ENCODE data around the gene ZNF597.

ZNF597 gene

GRCh38 chr16:3400779-3401688 is 42.3 kb downstream of the ZNF597 start, which contains the start of the genes ZNF174 and ZSCAN32:
Gene ZNF174, plus strand, starts transcription at chr16:3401215. Its CDS starts 790 bp downstream, at chr16:3402005.
Gene ZSCAN32, minus strand, starts transcription at chr16:3401004. Its CDS starts 3,447 bp downstream, at chr16:3397557.
- Histone ChIP-seq H3K36me3 (peaks cover 32% of the 10 kb centered on the region), H3K27ac (peak within 1 kb of the TSS; percentile 85), H3K27me3 (no peaks in the 10 kb centered on the region), H3K4me3 (ENCODE audit: low read depth in 1 of 2, low read length in 1 of 2) (peak within 1 kb of the TSS; percentile 83), H3K4me1 (ENCODE audit: control insufficient read depth in 1 of 2, insufficient read depth in 1 of 2, low read depth in 1 of 2, low read length in 1 of 2) (peaks cover 17 to 22% of the 10 kb centered on the region in 2 experiments), H3K9me3 (peaks cover 9% of the 10 kb centered on the region)
- TF ChIP-seq, protein P1, sequence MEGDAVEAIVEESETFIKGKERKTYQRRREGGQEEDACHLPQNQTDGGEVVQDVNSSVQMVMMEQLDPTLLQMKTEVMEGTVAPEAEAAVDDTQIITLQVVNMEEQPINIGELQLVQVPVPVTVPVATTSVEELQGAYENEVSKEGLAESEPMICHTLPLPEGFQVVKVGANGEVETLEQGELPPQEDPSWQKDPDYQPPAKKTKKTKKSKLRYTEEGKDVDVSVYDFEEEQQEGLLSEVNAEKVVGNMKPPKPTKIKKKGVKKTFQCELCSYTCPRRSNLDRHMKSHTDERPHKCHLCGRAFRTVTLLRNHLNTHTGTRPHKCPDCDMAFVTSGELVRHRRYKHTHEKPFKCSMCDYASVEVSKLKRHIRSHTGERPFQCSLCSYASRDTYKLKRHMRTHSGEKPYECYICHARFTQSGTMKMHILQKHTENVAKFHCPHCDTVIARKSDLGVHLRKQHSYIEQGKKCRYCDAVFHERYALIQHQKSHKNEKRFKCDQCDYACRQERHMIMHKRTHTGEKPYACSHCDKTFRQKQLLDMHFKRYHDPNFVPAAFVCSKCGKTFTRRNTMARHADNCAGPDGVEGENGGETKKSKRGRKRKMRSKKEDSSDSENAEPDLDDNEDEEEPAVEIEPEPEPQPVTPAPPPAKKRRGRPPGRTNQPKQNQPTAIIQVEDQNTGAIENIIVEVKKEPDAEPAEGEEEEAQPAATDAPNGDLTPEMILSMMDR (IDR thresholded peaks at IDR 0.05): peak; percentile 48

DNA sequence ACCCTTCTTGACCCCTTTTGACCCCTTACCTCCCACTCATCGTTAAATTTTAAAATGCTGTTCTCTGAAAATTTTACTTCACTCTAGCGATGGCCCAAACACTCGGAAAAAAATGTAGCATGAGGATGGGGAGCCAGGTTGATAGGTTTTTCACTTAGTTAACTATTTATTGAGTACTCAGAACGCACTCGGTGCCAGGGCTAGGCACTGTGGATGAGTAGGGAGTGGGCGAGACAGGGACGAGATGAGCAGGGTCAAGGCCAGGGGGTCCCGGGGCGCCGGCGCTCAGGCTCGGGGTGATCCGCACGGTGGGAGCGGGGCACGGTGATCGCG is 42.9 kb downstream of the ZNF597 start:
- H3K36me3 ChIP-seq: peaks cover 30% of the 10 kb centered on the region
- peak overlapping the region; percentile 83 for H3K4me3 ChIP-seq (ENCODE audit: low read depth in 1 of 2, low read length in 1 of 2)
- peaks cover 4% of the 10 kb centered on the region for H3K9me3 ChIP-seq
- H3K27ac ChIP-seq: peak overlapping the region; percentile 85
- no peaks in the 10 kb centered on the region for H3K27me3 ChIP-seq
- TF ChIP-seq, protein P1 (IDR thresholded peaks at IDR 0.05): no peak
- H3K4me1 ChIP-seq (ENCODE audit: control insufficient read depth in 1 of 2, insufficient read depth in 1 of 2, low read depth in 1 of 2, low read length in 1 of 2): peaks cover 17 to 22% of the 10 kb centered on the region in 2 experiments

DNA sequence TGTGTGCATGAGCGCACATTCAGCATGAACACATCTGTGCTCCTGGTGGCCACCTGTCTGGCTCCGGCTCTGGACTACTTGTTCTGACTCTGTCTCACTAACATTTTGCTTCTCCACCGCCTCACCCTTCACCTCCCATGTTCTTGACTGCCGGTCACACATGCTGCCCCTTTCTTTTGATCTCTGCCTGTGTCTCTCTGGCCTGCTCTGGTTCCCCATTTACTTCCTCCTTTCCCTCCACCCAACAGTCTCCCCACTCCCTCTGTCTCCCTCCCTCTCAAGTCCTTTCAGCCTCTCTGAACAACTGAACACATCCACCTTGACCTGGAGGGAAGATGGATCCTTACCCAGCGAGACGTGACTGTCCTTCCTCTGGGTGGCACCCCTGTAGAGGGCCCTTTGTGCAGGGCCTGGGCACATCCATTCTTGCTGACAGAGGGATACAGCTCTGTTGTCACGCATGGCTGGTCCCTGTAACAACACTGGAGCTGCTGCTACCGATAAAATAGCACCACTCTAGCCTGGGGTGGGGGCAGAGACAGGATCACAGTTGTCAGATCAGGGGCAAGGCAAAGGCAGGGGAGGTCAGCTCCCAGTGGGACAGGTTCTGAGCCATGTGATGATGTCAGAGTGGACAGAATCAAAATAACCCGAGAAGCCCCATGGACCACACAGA is 53.5 kb downstream of the ZNF597 start:
- Histone ChIP-seq H3K27me3 (no peaks in the 10 kb centered on the region), H3K4me3 (ENCODE audit: low read depth in 1 of 2, low read length in 1 of 2) (no peak overlapping the region), H3K4me1 (ENCODE audit: control insufficient read depth in 1 of 2, insufficient read depth in 1 of 2, low read depth in 1 of 2, low read length in 1 of 2) (no peaks in the 10 kb centered on the region), H3K9me3 (peaks cover 7% of the 10 kb centered on the region), H3K36me3 (peaks cover 55% of the 10 kb centered on the region), H3K27ac (no peak overlapping the region)
- TF ChIP-seq, protein P1 (IDR thresholded peaks at IDR 0.05): no peak

DNA sequence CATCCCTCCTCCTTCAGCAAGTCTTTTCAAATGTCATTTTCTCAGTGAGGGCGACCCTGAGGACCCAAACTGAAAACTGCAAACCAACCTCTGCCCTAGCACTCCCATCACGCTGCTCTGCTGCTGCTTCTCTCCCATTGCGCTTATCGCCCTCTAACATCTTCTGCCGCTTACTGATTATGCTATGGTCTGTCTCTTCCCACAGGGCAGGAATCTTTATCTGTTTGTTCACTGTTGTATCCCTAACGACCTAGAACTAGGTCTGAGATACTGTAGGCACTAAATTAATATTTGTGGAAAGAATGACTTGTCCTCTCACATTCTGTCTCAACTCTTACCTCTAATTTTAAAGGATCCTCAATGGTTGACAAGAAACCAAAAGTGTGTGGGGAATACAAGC is 55.0 kb downstream of the ZNF597 start:
- H3K36me3 ChIP-seq: peaks cover 62% of the 10 kb centered on the region
- H3K27ac ChIP-seq: no peak overlapping the region
- H3K4me1 ChIP-seq (ENCODE audit: control insufficient read depth in 1 of 2, insufficient read depth in 1 of 2, low read depth in 1 of 2, low read length in 1 of 2): no peaks in the 10 kb centered on the region
- TF ChIP-seq, protein P1 (IDR thresholded peaks at IDR 0.05): no peak
- H3K4me3 ChIP-seq (ENCODE audit: low read depth in 1 of 2, low read length in 1 of 2): no peak overlapping the region
- H3K9me3 ChIP-seq: peaks cover 22% of the 10 kb centered on the region
- no peaks in the 10 kb centered on the region for H3K27me3 ChIP-seq

GRCh38 chr16:3383045-3383448 is 60.3 kb downstream of the ZNF597 start:
- Histone ChIP-seq H3K27ac (no peak overlapping the region), H3K27me3 (no peaks in the 10 kb centered on the region), H3K36me3 (peaks cover 37% of the 10 kb centered on the region), H3K9me3 (peaks cover 44% of the 10 kb centered on the region), H3K4me3 (ENCODE audit: low read depth in 1 of 2, low read length in 1 of 2) (no peak overlapping the region), H3K4me1 (ENCODE audit: control insufficient read depth in 1 of 2, insufficient read depth in 1 of 2, low read depth in 1 of 2, low read length in 1 of 2) (no peaks in the 10 kb centered on the region)
- TF ChIP-seq, protein P1 (IDR thresholded peaks at IDR 0.05): no peak

Measured in neutrophil (primary cell).